OCI-LY1 (cell line): ENCODE results near the gene TMC2.

Source experiments
- H2AFZ ChIP-seq: fragments of 200-600 bp; sonication (generic), shearing (Covaris generic); 2 replicates; pipeline ENCODE4 v1.6.0; 2014; ENCODE audit warnings: antibody characterized with exemption, mild to moderate bottlenecking, low read length
- H3F3A ChIP-seq: fragments of 200-600 bp; sonication (generic), shearing (Covaris generic); 2 replicates; pipeline ENCODE4 v1.6.0; 2014; ENCODE audit warnings: mild to moderate bottlenecking, antibody characterized with exemption, low read length, moderate library complexity; ENCODE audit not compliant: insufficient read depth
- H3K27ac ChIP-seq: fragments of 200-600 bp; sonication (generic); 2 replicates; pipeline ENCODE4 v1.5.1; 2014; ENCODE audit warnings: low read length, mixed run types, mild to moderate bottlenecking, low read depth; ENCODE audit not compliant: poor library complexity, severe bottlenecking
- H3K27me3 ChIP-seq: fragments of 200-600 bp; sonication (generic); 2 replicates; pipeline ENCODE4 v1.6.0; 2014; ENCODE audit warnings: antibody characterized with exemption, mild to moderate bottlenecking, low read length, moderate library complexity; ENCODE audit not compliant: insufficient read depth
- H3K36me3 ChIP-seq: fragments of 200-600 bp; sonication (generic); 2 replicates; pipeline ENCODE4 v1.6.1; 2014; ENCODE audit warnings: mild to moderate bottlenecking, antibody characterized with exemption, low read length, moderate library complexity, mixed read lengths; ENCODE audit not compliant: insufficient read depth
- H3K4me1 ChIP-seq: fragments of 200-600 bp; sonication (generic); 2 replicates; pipeline ENCODE4 v1.5.1; 2014; ENCODE audit warnings: mild to moderate bottlenecking, low read length, moderate library complexity; ENCODE audit not compliant: insufficient read depth, severe bottlenecking
- H3K4me2 ChIP-seq: fragments of 200-600 bp; sonication (generic), shearing (Covaris generic); 2 replicates; pipeline ENCODE4 v1.6.1; 2014; ENCODE audit warnings: low read length
- H3K4me3 ChIP-seq: fragments of 200-600 bp; sonication (generic); 2 replicates; pipeline ENCODE4 v1.5.1; 2014; ENCODE audit warnings: low read length, low read depth, mild to moderate bottlenecking, mixed read lengths; ENCODE audit not compliant: poor library complexity, severe bottlenecking
- H3K79me2 ChIP-seq: fragments of 200-600 bp; shearing (Covaris generic); 2 replicates; pipeline ENCODE4 v1.6.1; 2016; ENCODE audit warnings: mixed run types, low read length, mixed read lengths; ENCODE audit not compliant: insufficient read depth
- H3K9ac ChIP-seq: fragments of 200-600 bp; sonication (generic), shearing (Covaris generic); 2 replicates; pipeline ENCODE4 v1.6.1; 2014; ENCODE audit warnings: mild to moderate bottlenecking, low read length, mixed read lengths
- H3K9me2 ChIP-seq: fragments of 200-600 bp; sonication (generic), shearing (Covaris generic); 2 replicates; pipeline ENCODE4 v1.6.1; 2014; ENCODE audit warnings: low read depth, mild to moderate bottlenecking, low read length, mixed read lengths
- H3K9me3 ChIP-seq: fragments of 200-600 bp; shearing (Covaris generic); 2 replicates; pipeline ENCODE4 v1.6.1; 2014; ENCODE audit warnings: low read length, mixed read lengths
- H4K20me1 ChIP-seq: fragments of 200-600 bp; sonication (generic), shearing (Covaris generic); 2 replicates; pipeline ENCODE4 v1.6.0; 2016; ENCODE audit warnings: mild to moderate bottlenecking, low read length; ENCODE audit not compliant: insufficient read depth
- EZH2 ChIP-seq: fragments of 200-600 bp; sonication (generic), shearing (Covaris generic); IDR thresholded peaks from 2 replicates; pipeline ENCODE4 v1.8.0; 2017; ENCODE audit warnings: borderline replicate concordance, mixed run types, mild to moderate bottlenecking, antibody characterized with exemption, low read length, moderate library complexity, mixed read lengths
- TF ChIP-seq, protein P1 (sequence below): fragments of 200-600 bp; sonication (generic), shearing (Covaris generic); IDR thresholded peaks from 2 replicates; pipeline ENCODE4 v1.5.1; 2017; ENCODE audit warnings: mild to moderate bottlenecking, antibody characterized with exemption, low read length, moderate library complexity, mixed read lengths

TMC2 gene

DNA sequence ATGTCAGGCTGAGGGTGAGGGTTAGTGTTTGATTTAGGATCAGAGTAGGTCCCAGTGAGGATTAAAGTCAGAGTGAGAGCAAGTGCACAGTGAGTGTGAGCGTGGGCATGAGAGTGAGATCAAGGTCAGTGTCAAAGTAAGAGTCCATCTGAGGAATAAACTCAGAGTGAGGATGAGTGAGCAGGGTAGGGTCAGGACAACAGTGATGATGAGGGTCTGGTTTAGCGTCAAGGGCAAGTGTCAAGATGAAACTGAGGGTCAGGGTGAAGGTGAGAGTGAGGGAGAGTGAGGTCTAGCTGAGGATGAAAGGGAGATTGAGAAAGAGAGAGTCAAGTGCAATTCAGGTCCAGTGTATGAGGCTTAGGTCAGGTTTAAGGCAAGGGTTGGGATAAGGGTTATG is 20.0 kb upstream of the TMC2 start:
- Histone ChIP-seq H3K36me3 (no peaks in the 10 kb centered on the region; the same call in 1 of the 2 replicates), H3K9me3 (no peaks in the 10 kb centered on the region), H3K9ac (no peak overlapping the region), H3K27ac (no peak overlapping the region), H3K27me3 (no peaks in the 10 kb centered on the region), H4K20me1 (no peaks in the 10 kb centered on the region), H3K4me1 (no peaks in the 10 kb centered on the region), H3K4me2 (no peak overlapping the region), H2AFZ (no peak overlapping the region), H3K9me2 (no peaks in the 10 kb centered on the region), H3F3A (no peaks in the 10 kb centered on the region), H3K4me3 (no peak overlapping the region), H3K79me2 (no peaks in the 10 kb centered on the region)
- TF ChIP-seq, protein P1, sequence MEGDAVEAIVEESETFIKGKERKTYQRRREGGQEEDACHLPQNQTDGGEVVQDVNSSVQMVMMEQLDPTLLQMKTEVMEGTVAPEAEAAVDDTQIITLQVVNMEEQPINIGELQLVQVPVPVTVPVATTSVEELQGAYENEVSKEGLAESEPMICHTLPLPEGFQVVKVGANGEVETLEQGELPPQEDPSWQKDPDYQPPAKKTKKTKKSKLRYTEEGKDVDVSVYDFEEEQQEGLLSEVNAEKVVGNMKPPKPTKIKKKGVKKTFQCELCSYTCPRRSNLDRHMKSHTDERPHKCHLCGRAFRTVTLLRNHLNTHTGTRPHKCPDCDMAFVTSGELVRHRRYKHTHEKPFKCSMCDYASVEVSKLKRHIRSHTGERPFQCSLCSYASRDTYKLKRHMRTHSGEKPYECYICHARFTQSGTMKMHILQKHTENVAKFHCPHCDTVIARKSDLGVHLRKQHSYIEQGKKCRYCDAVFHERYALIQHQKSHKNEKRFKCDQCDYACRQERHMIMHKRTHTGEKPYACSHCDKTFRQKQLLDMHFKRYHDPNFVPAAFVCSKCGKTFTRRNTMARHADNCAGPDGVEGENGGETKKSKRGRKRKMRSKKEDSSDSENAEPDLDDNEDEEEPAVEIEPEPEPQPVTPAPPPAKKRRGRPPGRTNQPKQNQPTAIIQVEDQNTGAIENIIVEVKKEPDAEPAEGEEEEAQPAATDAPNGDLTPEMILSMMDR, result no peak
- no peak for TF ChIP-seq EZH2

- Histone ChIP-seq H3K9me3 (no peaks in the 10 kb centered on the region), H3K79me2 (no peaks in the 10 kb centered on the region), H3K9ac (no peak overlapping the region), H3K4me1 (no peaks in the 10 kb centered on the region), H3K9me2 (no peaks in the 10 kb centered on the region), H3K4me3 (no peak overlapping the region), H3K4me2 (no peak overlapping the region), H2AFZ (no peak overlapping the region), H3K36me3 (no peaks in the 10 kb centered on the region), H4K20me1 (no peaks in the 10 kb centered on the region), H3F3A (no peaks in the 10 kb centered on the region), H3K27ac (no peak overlapping the region), H3K27me3 (no peaks in the 10 kb centered on the region)
- TF ChIP-seq EZH2, result no peak
Observed at GRCh38 chr20:2518096-2518495, 18.3 kb upstream of the TMC2 start.

GRCh38 chr20:2518558-2518957 is 17.8 kb upstream of the TMC2 start:
- H3K27me3 ChIP-seq, result no peaks in the 10 kb centered on the region
- TF ChIP-seq, protein P1, result no peak
- no peak overlapping the region for H3K4me3 ChIP-seq
- no peaks in the 10 kb centered on the region for H3K36me3 ChIP-seq
- no peak overlapping the region for H2AFZ ChIP-seq
- no peaks in the 10 kb centered on the region for H3K9me3 ChIP-seq
- no peaks in the 10 kb centered on the region for H3F3A ChIP-seq
- H3K27ac ChIP-seq, result no peak overlapping the region
- no peaks in the 10 kb centered on the region for H3K9me2 ChIP-seq
- no peaks in the 10 kb centered on the region for H3K4me1 ChIP-seq
- no peak overlapping the region for H3K4me2 ChIP-seq
- H3K79me2 ChIP-seq, result no peaks in the 10 kb centered on the region
- H4K20me1 ChIP-seq, result no peaks in the 10 kb centered on the region
- H3K9ac ChIP-seq, result no peak overlapping the region

- Histone ChIP-seq H3K36me3 (no peaks in the 10 kb centered on the region), H3K27me3 (no peaks in the 10 kb centered on the region), H4K20me1 (no peaks in the 10 kb centered on the region), H3K4me3 (no peak overlapping the region), H3K27ac (no peak overlapping the region), H2AFZ (no peak overlapping the region), H3K4me1 (no peaks in the 10 kb centered on the region), H3K4me2 (no peak overlapping the region), H3K9me2 (no peaks in the 10 kb centered on the region), H3F3A (no peaks in the 10 kb centered on the region), H3K79me2 (no peaks in the 10 kb centered on the region), H3K9ac (no peak overlapping the region), H3K9me3 (no peaks in the 10 kb centered on the region)
- TF ChIP-seq EZH2, result no peak
- TF ChIP-seq, protein P1, result no peak
Observed at GRCh38 chr20:2519115-2519809, 17.1 kb upstream of the TMC2 start.
